H1 (cell line): ENCODE results near the gene C19orf12. TPM values are rescaled to one million over a fixed set of nuclear protein-coding genes. Genes with fewer than 3 reads are reported as not detected.

Experiments
- CTCF ChIA-PET: fragments of 300-600 bp; sonication (Branson Sonifier 250); formaldehyde crosslinking; loops from one replicate; lab custom pipeline; 2021; ENCODE audit not compliant: partially characterized antibody; lab: Charles Lee
- POLR2A ChIA-PET: fragments of 300-600 bp; sonication (Branson Sonifier 250); formaldehyde crosslinking; loops from one replicate; lab custom pipeline; 2021; ENCODE audit warnings: inconsistent platforms; ENCODE audit not compliant: partially characterized antibody; lab: Charles Lee
- DNase-seq, 2 experiments: peaks; one replicate each; pipeline versions ENCODE4 v3.0.0 to v3.0.0-alpha.2; 2010 to 2022; ENCODE audit warnings: low spot score in 2 of 2, low read depth in 1 of 2, mixed read lengths in 1 of 2
- FAIRE-seq: peaks from 2 replicates; lab custom pipeline; 2011; peaks lifted over from hg19 to GRCh38; lab: Jason Lieb, UNC
- H2AFZ ChIP-seq: 2 replicates; pipeline ENCODE4 v1.8.1; 2012; ENCODE audit warnings: low read length, inconsistent platforms
- H2AK5ac ChIP-seq: 2 replicates; pipeline ENCODE4 v1.6.1; 2013; ENCODE audit warnings: low read depth, low read length
- H2BK120ac ChIP-seq: replicated peaks from 2 replicates; pipeline ENCODE3; 2013; ENCODE audit warnings: low read depth, low read length, inconsistent platforms
- H2BK12ac ChIP-seq: 2 replicates; pipeline ENCODE4 v1.6.1; 2013; ENCODE audit warnings: low read depth, low read length
- H2BK15ac ChIP-seq: 2 replicates; pipeline ENCODE4 v1.6.1; 2013; ENCODE audit warnings: low read length
- H2BK20ac ChIP-seq: 2 replicates; pipeline ENCODE4 v1.6.1; 2013; ENCODE audit warnings: low read length
- H2BK5ac ChIP-seq: 2 replicates; pipeline ENCODE4 v1.6.1; 2013; ENCODE audit warnings: low read depth, low read length
- H3K14ac ChIP-seq: 2 replicates; pipeline ENCODE4 v1.6.1; 2013; ENCODE audit warnings: inconsistent platforms; ENCODE audit not compliant: insufficient read length
- H3K18ac ChIP-seq: 2 replicates; pipeline ENCODE4 v1.6.1; 2013; ENCODE audit warnings: low read length; ENCODE audit errors: extremely low read depth
- H3K23ac ChIP-seq: 2 replicates; pipeline ENCODE4 v1.6.1; 2013; ENCODE audit warnings: inconsistent platforms; ENCODE audit not compliant: insufficient read length
- H3K23me2 ChIP-seq: 2 replicates; pipeline ENCODE4 v1.6.1; 2013; ENCODE audit warnings: low read depth, low read length
- H3K27ac ChIP-seq: 2 replicates; pipeline ENCODE4 v1.6.1; 2011; ENCODE audit warnings: low read depth, low read length, inconsistent platforms
- H3K27me3 ChIP-seq, 4 experiments: replicated peaks in 1 of 4; 1 replicate in 1 of 4; 2 replicates in 3 of 4; pipeline versions ENCODE4 v1.6.1 to v1.8.1; 2011 to 2013; ENCODE audit warnings: low read length in 3 of 4, mild to moderate bottlenecking in 3 of 4, inconsistent platforms in 2 of 4, mixed read lengths in 2 of 4, moderate library complexity in 1 of 4; ENCODE audit not compliant: control insufficient read depth in 3 of 4, insufficient read depth in 3 of 4; ENCODE audit errors: extremely low read depth in 1 of 4
- H3K36me3 ChIP-seq, 4 experiments: 2 replicates each; pipeline versions ENCODE4 v1.6.1 to v1.8.1; 2011 to 2013; ENCODE audit warnings: mild to moderate bottlenecking in 4 of 4, low read length in 3 of 4, moderate library complexity in 2 of 4, control low read depth in 1 of 4, inconsistent platforms in 1 of 4; ENCODE audit not compliant: insufficient read depth in 4 of 4, control insufficient read depth in 2 of 4
- H3K4ac ChIP-seq: replicated peaks from 2 replicates; pipeline ENCODE3; 2013; ENCODE audit warnings: low read length, low read depth, mixed read lengths, inconsistent platforms; ENCODE audit not compliant: insufficient read length
- H3K4me1 ChIP-seq, 4 experiments: replicated peaks in 1 of 4; 1 replicate in 1 of 4; 2 replicates in 3 of 4; pipeline versions ENCODE4 v1.6.1 to v1.8.1; 2011 to 2013; ENCODE audit warnings: low read length in 3 of 4, inconsistent platforms in 2 of 4, mixed read lengths in 1 of 4; ENCODE audit not compliant: insufficient read depth in 4 of 4, control insufficient read depth in 3 of 4
- H3K4me2 ChIP-seq, 2 experiments: 2 replicates each; pipeline versions ENCODE4 v1.6.1 to v1.8.1; 2011 to 2013; ENCODE audit warnings: low read depth in 2 of 2, low read length in 2 of 2, control low read depth in 1 of 2, inconsistent platforms in 1 of 2, mild to moderate bottlenecking in 1 of 2; ENCODE audit not compliant: insufficient read depth in 1 of 2
- H3K4me3 ChIP-seq, 4 experiments: fragments of 200-600, 300-600 bp in 1 of 4; sonication (generic), shearing (Covaris generic), sonication (Bioruptor Twin) in 1 of 4; 2 replicates each; pipeline versions ENCODE4 v1.5.1 to v1.8.1; 2011 to 2016; ENCODE audit warnings: low read length in 4 of 4, low read depth in 3 of 4, control low read depth in 2 of 4, inconsistent platforms in 2 of 4, mild to moderate bottlenecking in 2 of 4, mixed read lengths in 1 of 4, moderate library complexity in 1 of 4; ENCODE audit not compliant: insufficient read depth in 2 of 4; ENCODE audit errors: extremely low read depth in 1 of 4
- H3K56ac ChIP-seq: replicated peaks from 2 replicates; pipeline ENCODE3; 2013; ENCODE audit warnings: low read depth, mild to moderate bottlenecking, mixed read lengths, low read length, inconsistent platforms; ENCODE audit not compliant: insufficient read length
- H3K79me1 ChIP-seq: 2 replicates; pipeline ENCODE4 v1.6.1; 2013; ENCODE audit warnings: low read depth, low read length, control low read depth
- H3K79me2 ChIP-seq, 2 experiments: 2 replicates each; pipeline versions ENCODE4 v1.6.1 to v1.8.1; 2012 to 2013; ENCODE audit warnings: low read length in 2 of 2, mild to moderate bottlenecking in 2 of 2, inconsistent platforms in 1 of 2; ENCODE audit not compliant: insufficient read depth in 2 of 2, control insufficient read depth in 1 of 2
- H3K9ac ChIP-seq, 4 experiments: replicated peaks in 1 of 4; 1 replicate in 1 of 4; 2 replicates in 3 of 4; pipeline versions ENCODE4 v1.6.1 to v1.8.1; 2011 to 2013; ENCODE audit warnings: low read depth in 3 of 4, low read length in 3 of 4, control low read depth in 2 of 4, mild to moderate bottlenecking in 2 of 4, moderate library complexity in 2 of 4, inconsistent platforms in 1 of 4; ENCODE audit errors: extremely low read depth in 1 of 4
- H3K9me3 ChIP-seq, 2 experiments: 2 replicates each; pipeline versions ENCODE4 v1.6.1 to v1.8.1; 2012 to 2013; ENCODE audit warnings: mild to moderate bottlenecking in 2 of 2, moderate library complexity in 2 of 2, control low read depth in 1 of 2, inconsistent platforms in 1 of 2, low read depth in 1 of 2, low read length in 1 of 2, mixed read lengths in 1 of 2; ENCODE audit not compliant: insufficient read depth in 2 of 2
- H4K20me1 ChIP-seq, 2 experiments: replicated peaks in 1 of 2; 2 replicates each; pipeline versions ENCODE3 to v1.8.1; 2011 to 2013; ENCODE audit warnings: inconsistent platforms in 2 of 2, low read length in 2 of 2, mild to moderate bottlenecking in 1 of 2; ENCODE audit not compliant: insufficient read depth in 2 of 2, control insufficient read depth in 1 of 2
- H4K5ac ChIP-seq: 2 replicates; pipeline ENCODE4 v1.6.1; 2013; ENCODE audit warnings: low read length, low read depth, mixed read lengths, inconsistent platforms; ENCODE audit not compliant: insufficient read length
- H4K8ac ChIP-seq: 2 replicates; pipeline ENCODE4 v1.8.0; 2013; ENCODE audit warnings: mild to moderate bottlenecking, moderate library complexity, low read length, inconsistent platforms; ENCODE audit not compliant: insufficient read depth; ENCODE audit errors: extremely low read depth
- H4K91ac ChIP-seq: replicated peaks from 2 replicates; pipeline ENCODE3; 2013; ENCODE audit warnings: low read length, mixed read lengths, inconsistent platforms; ENCODE audit not compliant: insufficient read length
- BACH1 ChIP-seq: IDR thresholded peaks from 2 replicates; pipeline ENCODE4 v1.6.1; 2012; ENCODE audit warnings: low read length, improper control_type of control experiment
- CTBP2 ChIP-seq: IDR thresholded peaks from 2 replicates; pipeline ENCODE4 v1.7.0; 2011; ENCODE audit warnings: borderline replicate concordance, mild to moderate bottlenecking, moderate library complexity, mixed read lengths, low read length; ENCODE audit not compliant: insufficient read depth, insufficient read length
- KDM1A ChIP-seq: fragments of 200-600, 300-600 bp; sonication (generic); IDR thresholded peaks from 2 replicates; pipeline ENCODE4 v1.7.1; 2016; ENCODE audit warnings: mild to moderate bottlenecking, low read length, borderline replicate concordance
- MAX ChIP-seq: IDR thresholded peaks from 2 replicates; pipeline ENCODE4 v1.6.1; 2012; ENCODE audit warnings: inconsistent platforms
- NANOG ChIP-seq: IDR thresholded peaks from 2 replicates; pipeline ENCODE4 v1.6.1; 2011; ENCODE audit warnings: low read length, low read depth, mild to moderate bottlenecking, inconsistent platforms; ENCODE audit not compliant: insufficient read depth, poor library complexity, severe bottlenecking
- RBBP5 ChIP-seq: IDR thresholded peaks from 2 replicates; pipeline ENCODE4 v1.7.1; 2012; ENCODE audit warnings: low read depth, mild to moderate bottlenecking, inconsistent platforms, low read length, moderate library complexity, borderline replicate concordance
- SIN3A ChIP-seq, 2 experiments: IDR thresholded peaks in 1 of 2; conservative IDR thresholded peaks in 1 of 2; 2 replicates each; pipeline ENCODE4 v1.6.1; 2011 to 2012; ENCODE audit warnings: low read length in 2 of 2, improper control_type of control experiment in 1 of 2, low read depth in 1 of 2, mild to moderate bottlenecking in 1 of 2
- SIRT6 ChIP-seq: IDR thresholded peaks from one replicate; pipeline ENCODE4 v1.7.1; 2012; ENCODE audit warnings: low read length, inconsistent platforms
- TEAD4 ChIP-seq: IDR thresholded peaks from 2 replicates; pipeline ENCODE4 v1.6.1; 2012; ENCODE audit warnings: low read depth, low read length, inconsistent platforms, mixed read lengths
- YY1 ChIP-seq: IDR thresholded peaks from 2 replicates; pipeline ENCODE4 v1.6.1; 2011; ENCODE audit warnings: low read depth, mild to moderate bottlenecking, low read length
- WGBS, 2 experiments: shearing (Covaris generic) in 1 of 2; methylation state at CpG; one replicate each; pipeline versions ENCODE4 v1.1.6 to v1.1.7; 2013 to 2015; ENCODE audit warnings: low lambda C conversion rate in 2 of 2, mixed read lengths in 2 of 2, inconsistent platforms in 1 of 2, low coverage in 1 of 2, missing lambda C conversion rate in 1 of 2; ENCODE audit not compliant: insufficient replicate concordance in 2 of 2, insufficient coverage in 1 of 2, insufficient read length in 1 of 2; ENCODE audit errors: extremely low coverage in 1 of 2, missing lambda C conversion rate in 1 of 2; 5-methylcytosine and 5-hydroxymethylcytosine counted together
- polyA plus RNA-seq, 7 experiments: library from polyadenylated mRNA; depleted of rRNA in 3 of 7; stranded (reverse) in 5 of 7; unstranded in 2 of 7; fragments of >200 nt in 5 of 7; fragments of 200-250 nt in 2 of 7; gene quantifications; 1 replicate in 5 of 7; 2 replicates in 1 of 7; 4 replicates in 1 of 7; pipeline versions ENCODE4 v1.2.1 to v1.2.3, GENCODE V29; 2011 to 2013; ENCODE audit warnings: missing spikeins in 2 of 7, mixed read lengths in 2 of 7
- total RNA-seq: library from RNA; stranded (reverse); fragmentation: NEBNext Ultra II Directional; extraction: Animal tissue kit (Norgen Biotek cat#: 25700); gene quantifications from 2 replicates; pipeline ENCODE4 v1.2.1, GENCODE V29; 2021

The C19orf12 gene
- total and polyA plus RNA-seq, 2 of the 8 experiments (the other 6 are each of a cell fraction or from before 2014, with no cell fraction given) = 10.7 to 11.9 TPM

GRCh38 chr19:29665826-29666577 lies 49.1 kb downstream of the C19orf12 start:
- Histone ChIP-seq H2BK15ac (no peak overlapping the region), H3K23ac (no peak overlapping the region), H3K23me2 (peaks cover 13% of the 10 kb centered on the region), H2AK5ac (no peak overlapping the region), H3K27me3 (peaks cover 0 to 10% (median 1%) of the 10 kb centered on the region in 4 experiments; a peak in 4 of 7 replicates), H4K5ac (no peak overlapping the region), H2BK12ac (peak overlapping the region; percentile 75; the same call in 1 of the 2 replicates), H4K8ac (no peak overlapping the region), H2BK120ac (no peak overlapping the region), H3K4me2 (peak overlapping the region; percentile 73 to 98), H3K36me3 (no peaks in the 10 kb centered on the region), H3K18ac (peak overlapping the region; percentile 55), H3K79me1 (peaks cover 13% of the 10 kb centered on the region; the same call in 1 of the 2 replicates), H4K91ac (peak overlapping the region; percentile 10), H2BK5ac (peak overlapping the region; percentile 85; the same call in 1 of the 2 replicates), H3K9ac (peak overlapping the region in 3 of 4 experiments; percentile 34 to 78 (median 54); a peak in 5 of 7 replicates), H2AFZ (0 out of 2 replicates have a peak overlapping the region, but pooled peaks have one; percentile 18), H3K4me3 (peak overlapping the region; percentile 34 to 97 (median 74)), H3K4ac (no peak overlapping the region), H3K27ac (no peak overlapping the region), H4K20me1 (peaks cover 0 to 2% of the 10 kb centered on the region in 2 experiments), H3K56ac (peak overlapping the region; percentile 22), H3K4me1 (peaks cover 0 to 21% (median 18%) of the 10 kb centered on the region in 4 experiments; a peak in 6 of 7 replicates), H3K9me3 (no peaks in the 10 kb centered on the region), H3K14ac (no peak overlapping the region), H3K79me2 (peaks cover 0 to 23% of the 10 kb centered on the region in 2 experiments; a peak in 1 of 4 replicates), H2BK20ac (no peak overlapping the region; the same call in 1 of the 2 replicates)
- 4% methylated on average over 19 of the region's 30 CpGs; no CpG with 5 or more reads in 1 of the 2 experiments for WGBS, 2 experiments
- peak; percentile 78 for FAIRE-seq
- POLR2A ChIA-PET = interaction anchor here (0.6 to 3.0 kb wide), 7 partner anchors 11 to 60 kb away, joined by 3 to 13 read pairs (median 4); partner anchors contain the start of gene POP4
- DNase-seq = peak in 1 of 2 experiments; percentile 71
- CTCF ChIA-PET = interaction anchor here (1.0 to 5.3 kb wide), 12 partner anchors 23 to 516 kb away, joined by 3 to 79 read pairs (median 4); partner anchors contain the start of gene POP4
- TF ChIP-seq MAX (peak; percentile 33; the same call in 1 of the 2 replicates), NANOG (no peak), BACH1 (no peak), YY1 (no peak), TEAD4 (peak; percentile 41; the same call in 1 of the 2 replicates), CTBP2 (peak; percentile 36), SIRT6 (no peak), KDM1A (no peak), SIN3A (conservative IDR thresholded peaks at IDR 0.05 in 1 of 2, IDR thresholded peaks at IDR 0.05 in 1 of 2; ENCODE audit: low read depth in 1 of 2, low read length in 2 of 2) (peak in 1 of 2 experiments; percentile 50; a peak in 1 of 4 replicates), RBBP5 (0 out of 2 replicates have a peak, but pooled peaks have one; percentile 26)
